Stomach (tissue), 4 donors: ENCODE measurements around the gene KCTD13.
"Not testable (repeated sequence)": the region's sequence is repeated elsewhere in the genome, so short reads cannot be mapped to it uniquely, and the experiment has no call there.

ENCODE experiments used
- CTCF ChIP-seq, 7 experiments: fragments of 450-650 bp in 4 of 7; fragments of 200-600 bp in 3 of 7; sonication (generic) in 3 of 7; IDR thresholded peaks; one replicate each; pipeline ENCODE4 v1.5.1; 2016 to 2019; ENCODE audit warnings: antibody characterized with exemption in 7 of 7, control low read depth in 2 of 7, mild to moderate bottlenecking in 1 of 7
- EP300 ChIP-seq: sonication (generic); formaldehyde crosslinking; IDR thresholded peaks from one replicate; pipeline ENCODE4 v1.6.1; 2017; ENCODE audit warnings: antibody characterized with exemption
- POLR2A ChIP-seq, 4 donors: fragments of 450-650 bp; IDR thresholded peaks; one replicate each; pipeline ENCODE4 v1.6.1; 2016; ENCODE audit warnings: antibody characterized with exemption in 4 of 4, control low read depth in 2 of 4, mild to moderate bottlenecking in 1 of 4, moderate library complexity in 1 of 4
- POLR2AphosphoS5 ChIP-seq, 3 donors: sonication (generic); formaldehyde crosslinking; IDR thresholded peaks; one replicate each; pipeline ENCODE4 v1.6.1; 2016; ENCODE audit warnings: antibody characterized with exemption in 3 of 3

GRCh38 chr16:29869067-29869466, 57.0 kb downstream of the KCTD13 start:
- not testable (repeated sequence) for TF ChIP-seq CTCF (IDR thresholded peaks at IDR 0.05); POLR2AphosphoS5 (IDR thresholded peaks at IDR 0.05); EP300; POLR2A (IDR thresholded peaks at IDR 0.05)
